ENCODE data around the gene INTU. TPM values are rescaled to one million over a fixed set of nuclear protein-coding genes. Genes with fewer than 3 reads are reported as not detected.

The INTU gene
- total RNA-seq, 2 donors from 2014 or later, result 7.6 to 8.0 TPM

GRCh38 chr4:127656047-127656680, 23.4 kb downstream of the INTU start:
- ATAC-seq (no peak), DNase-seq (no peak)
- Histone ChIP-seq H3K4me3 (no peak overlapping the region), H3K27me3 (no peaks in the 10 kb centered on the region), H3K4me1 (no peaks in the 10 kb centered on the region), H3K36me3 (replicated peaks in 1 of 2; ENCODE audit: insufficient read depth in 1 of 2, low read depth in 2 of 2) (peaks cover 0 to 3% of the 10 kb centered on the region in 2 donors), H3K9me3 (no peaks in the 10 kb centered on the region), H3K27ac (no peak overlapping the region)
- intact Hi-C loops (cut with DNase I), result no loop called here
- WGBS, 2 donors, result 90 to 93% methylated on average over 9 of the region's 9 CpGs
- TF ChIP-seq, protein P1, sequence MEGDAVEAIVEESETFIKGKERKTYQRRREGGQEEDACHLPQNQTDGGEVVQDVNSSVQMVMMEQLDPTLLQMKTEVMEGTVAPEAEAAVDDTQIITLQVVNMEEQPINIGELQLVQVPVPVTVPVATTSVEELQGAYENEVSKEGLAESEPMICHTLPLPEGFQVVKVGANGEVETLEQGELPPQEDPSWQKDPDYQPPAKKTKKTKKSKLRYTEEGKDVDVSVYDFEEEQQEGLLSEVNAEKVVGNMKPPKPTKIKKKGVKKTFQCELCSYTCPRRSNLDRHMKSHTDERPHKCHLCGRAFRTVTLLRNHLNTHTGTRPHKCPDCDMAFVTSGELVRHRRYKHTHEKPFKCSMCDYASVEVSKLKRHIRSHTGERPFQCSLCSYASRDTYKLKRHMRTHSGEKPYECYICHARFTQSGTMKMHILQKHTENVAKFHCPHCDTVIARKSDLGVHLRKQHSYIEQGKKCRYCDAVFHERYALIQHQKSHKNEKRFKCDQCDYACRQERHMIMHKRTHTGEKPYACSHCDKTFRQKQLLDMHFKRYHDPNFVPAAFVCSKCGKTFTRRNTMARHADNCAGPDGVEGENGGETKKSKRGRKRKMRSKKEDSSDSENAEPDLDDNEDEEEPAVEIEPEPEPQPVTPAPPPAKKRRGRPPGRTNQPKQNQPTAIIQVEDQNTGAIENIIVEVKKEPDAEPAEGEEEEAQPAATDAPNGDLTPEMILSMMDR (IDR thresholded peaks at IDR 0.05), result no peak
- no peak for TF ChIP-seq POLR2A (IDR thresholded peaks at IDR 0.05)

DNA sequence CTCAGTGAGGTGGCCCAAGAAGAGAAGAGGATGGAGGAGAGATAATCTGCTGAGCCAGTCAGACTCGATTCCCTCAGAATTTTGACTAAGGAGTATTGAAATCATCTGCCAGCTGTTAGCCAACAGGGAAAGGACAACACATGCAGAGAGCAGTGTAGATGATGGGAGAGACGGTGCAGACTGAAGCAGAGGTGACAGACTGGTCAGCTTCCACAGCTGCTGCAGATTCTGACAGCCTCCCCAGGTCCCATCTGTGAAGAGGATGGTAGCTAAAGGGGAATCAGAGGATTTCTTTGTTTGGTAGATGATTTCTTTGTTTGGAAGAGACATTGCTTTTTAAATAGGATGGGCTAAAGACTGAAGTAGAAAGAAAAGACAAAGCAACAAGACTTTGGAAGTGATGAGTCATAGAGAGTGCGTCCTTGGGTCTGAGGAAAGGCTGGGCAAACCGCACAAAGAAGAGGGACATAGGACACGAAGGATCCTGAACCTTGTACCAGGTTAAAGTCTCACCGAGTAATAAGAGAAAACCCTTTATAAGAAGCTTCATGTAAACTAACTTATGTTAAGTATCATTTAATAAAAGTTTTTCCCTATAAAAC, 27.6 kb downstream of the INTU start:
- intact Hi-C loops (cut with DNase I), result no loop called here
- no peak for TF ChIP-seq POLR2A (IDR thresholded peaks at IDR 0.05)
- TF ChIP-seq, protein P1 (IDR thresholded peaks at IDR 0.05), result no peak
- H3K4me1 ChIP-seq, result no peaks in the 10 kb centered on the region
- no peaks in the 10 kb centered on the region for H3K9me3 ChIP-seq
- WGBS, 2 donors, result 92 to 94% methylated on average over 6 of the region's 6 CpGs
- H3K4me3 ChIP-seq, result no peak overlapping the region
- DNase-seq, result no peak
- no peak overlapping the region for H3K27ac ChIP-seq
- H3K36me3 ChIP-seq (replicated peaks in 1 of 2; ENCODE audit: insufficient read depth in 1 of 2, low read depth in 2 of 2), result peaks cover 0 to 3% of the 10 kb centered on the region in 2 donors
- no peaks in the 10 kb centered on the region for H3K27me3 ChIP-seq
- no peak for ATAC-seq

DNA sequence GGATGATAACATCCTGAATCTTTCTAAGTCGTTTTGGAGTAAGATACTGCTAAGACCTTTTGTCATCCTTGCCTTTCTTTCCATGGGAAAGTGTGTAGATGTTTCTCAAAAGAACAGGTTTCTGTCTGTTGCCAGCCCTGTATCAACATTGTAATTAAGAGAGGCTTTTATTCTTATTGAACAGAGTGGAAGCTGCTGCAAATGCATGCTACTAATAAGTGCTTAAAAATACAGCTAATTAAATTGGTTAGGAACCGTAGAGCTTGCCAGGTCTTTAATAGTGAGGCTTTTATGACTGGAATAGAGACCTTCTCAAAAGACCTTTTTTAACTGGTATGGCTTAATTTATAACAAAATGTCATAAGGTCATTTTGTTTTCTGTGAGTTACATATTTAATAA, 34.4 kb downstream of the INTU start:
- Histone ChIP-seq H3K36me3 (replicated peaks in 1 of 2; ENCODE audit: insufficient read depth in 1 of 2, low read depth in 2 of 2) (no peaks in the 10 kb centered on the region), H3K27ac (no peak overlapping the region), H3K4me1 (no peaks in the 10 kb centered on the region), H3K4me3 (no peak overlapping the region), H3K9me3 (no peaks in the 10 kb centered on the region), H3K27me3 (no peaks in the 10 kb centered on the region)
- TF ChIP-seq, protein P1 (IDR thresholded peaks at IDR 0.05), result no peak
- no peak for TF ChIP-seq POLR2A (IDR thresholded peaks at IDR 0.05)
- ATAC-seq, result no peak
- intact Hi-C loops (cut with DNase I), result no loop called here
- no peak for DNase-seq
- 52 to 60% methylated on average over 2 of the region's 2 CpGs for WGBS, 2 donors

GRCh38 chr4:127667772-127668171, 35.0 kb downstream of the INTU start:
- WGBS, 2 donors, result 96 to 99% methylated on average over 2 of the region's 2 CpGs

DNA sequence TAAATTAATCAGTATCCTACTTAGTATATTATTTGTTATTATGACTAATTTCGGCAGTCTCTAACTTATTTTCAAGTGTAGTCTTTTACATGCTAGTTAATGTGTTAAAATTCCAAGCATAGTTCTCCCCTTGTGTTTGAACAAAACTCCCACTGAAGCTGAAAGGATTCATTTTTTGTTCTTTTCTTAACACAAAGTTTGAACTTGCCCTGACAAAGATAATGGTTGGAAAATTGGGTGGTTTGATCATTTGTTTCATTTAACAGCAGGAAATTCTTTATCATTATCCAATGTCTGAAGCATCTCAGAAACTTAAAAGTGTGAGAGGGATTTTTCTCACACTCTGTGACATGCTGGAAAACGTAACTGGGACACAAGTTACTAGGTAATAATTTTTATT, 36.0 kb downstream of the INTU start:
- Histone ChIP-seq H3K27ac (no peak overlapping the region), H3K9me3 (no peaks in the 10 kb centered on the region), H3K4me1 (no peaks in the 10 kb centered on the region), H3K36me3 (replicated peaks in 1 of 2; ENCODE audit: insufficient read depth in 1 of 2, low read depth in 2 of 2) (no peaks in the 10 kb centered on the region), H3K27me3 (no peaks in the 10 kb centered on the region), H3K4me3 (no peak overlapping the region)
- intact Hi-C loops (cut with DNase I), result no loop called here
- ATAC-seq (no peak), DNase-seq (no peak)
- 63 to 67% methylated on average over 2 of the region's 2 CpGs for WGBS, 2 donors
- TF ChIP-seq POLR2A (IDR thresholded peaks at IDR 0.05), result no peak
- TF ChIP-seq, protein P1 (IDR thresholded peaks at IDR 0.05), result no peak

More at GRCh38 chr4:127667772-127668171, 35.0 kb downstream of the INTU start:
- intact Hi-C loops (cut with DNase I), result no loop called here
- no peak overlapping the region for H3K27ac ChIP-seq
- no peaks in the 10 kb centered on the region for H3K27me3 ChIP-seq
- no peak for ATAC-seq
- DNase-seq, result no peak
- no peaks in the 10 kb centered on the region for H3K4me1 ChIP-seq
- TF ChIP-seq POLR2A (IDR thresholded peaks at IDR 0.05), result no peak
- H3K36me3 ChIP-seq (replicated peaks in 1 of 2; ENCODE audit: insufficient read depth in 1 of 2, low read depth in 2 of 2), result no peaks in the 10 kb centered on the region
- no peak overlapping the region for H3K4me3 ChIP-seq
- H3K9me3 ChIP-seq, result no peaks in the 10 kb centered on the region
